ENCODE measurements around the gene PLEKHH2. TPM values are rescaled to one million over a fixed set of nuclear protein-coding genes. Genes with fewer than 3 reads are reported as not detected.
A peak's percentile ranks its signal among the peaks of the same experiment; 100 is the strongest.

PLEKHH2 gene
- total RNA-seq, 1 experiment from 2014 or later, result 0.93 TPM

- H3K4me1 Mint-ChIP-seq (ENCODE audit: insufficient read depth, unreplicated experiment), result no peaks in the 10 kb centered on the region
- POLR2A ChIA-PET, result interaction anchor here (0.7 kb wide), 1 partner anchor 823 kb away, joined by 3 read pairs; no protein-coding TSS in a partner anchor
- H3K27me3 Mint-ChIP-seq (ENCODE audit: insufficient read depth, unreplicated experiment), result no peaks in the 10 kb centered on the region
- DNase-seq (ENCODE audit: unreplicated experiment), result no peak
- BruUV-seq (replicated peaks), result no TSS peak
- CTCF ChIA-PET, result no interaction called here
- H3K36me3 Mint-ChIP-seq (ENCODE audit: insufficient read depth, unreplicated experiment), result no peaks in the 10 kb centered on the region
- TF ChIP-seq, protein P1, sequence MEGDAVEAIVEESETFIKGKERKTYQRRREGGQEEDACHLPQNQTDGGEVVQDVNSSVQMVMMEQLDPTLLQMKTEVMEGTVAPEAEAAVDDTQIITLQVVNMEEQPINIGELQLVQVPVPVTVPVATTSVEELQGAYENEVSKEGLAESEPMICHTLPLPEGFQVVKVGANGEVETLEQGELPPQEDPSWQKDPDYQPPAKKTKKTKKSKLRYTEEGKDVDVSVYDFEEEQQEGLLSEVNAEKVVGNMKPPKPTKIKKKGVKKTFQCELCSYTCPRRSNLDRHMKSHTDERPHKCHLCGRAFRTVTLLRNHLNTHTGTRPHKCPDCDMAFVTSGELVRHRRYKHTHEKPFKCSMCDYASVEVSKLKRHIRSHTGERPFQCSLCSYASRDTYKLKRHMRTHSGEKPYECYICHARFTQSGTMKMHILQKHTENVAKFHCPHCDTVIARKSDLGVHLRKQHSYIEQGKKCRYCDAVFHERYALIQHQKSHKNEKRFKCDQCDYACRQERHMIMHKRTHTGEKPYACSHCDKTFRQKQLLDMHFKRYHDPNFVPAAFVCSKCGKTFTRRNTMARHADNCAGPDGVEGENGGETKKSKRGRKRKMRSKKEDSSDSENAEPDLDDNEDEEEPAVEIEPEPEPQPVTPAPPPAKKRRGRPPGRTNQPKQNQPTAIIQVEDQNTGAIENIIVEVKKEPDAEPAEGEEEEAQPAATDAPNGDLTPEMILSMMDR (IDR thresholded peaks at IDR 0.05; ENCODE audit: unreplicated experiment), result no peak
- H3K27ac Mint-ChIP-seq (ENCODE audit: low read depth, unreplicated experiment), result no peak overlapping the region
- no peak overlapping the region for H3K4me3 Mint-ChIP-seq (ENCODE audit: unreplicated experiment)
- intact Hi-C loops (cut with micrococcal nuclease), result no loop called here
- H3K9me3 Mint-ChIP-seq (ENCODE audit: unreplicated experiment), result no peaks in the 10 kb centered on the region
Measured at GRCh38 chr2:43701111-43701510, 64.1 kb downstream of the PLEKHH2 start.

- DNase-seq (ENCODE audit: unreplicated experiment), result peak; percentile 71
- TF ChIP-seq, protein P1 (IDR thresholded peaks at IDR 0.05; ENCODE audit: unreplicated experiment), result no peak
- H3K27ac Mint-ChIP-seq (ENCODE audit: low read depth, unreplicated experiment), result peak overlapping the region; percentile 21
- BruUV-seq (replicated peaks), result TSS peak; percentile 85
- H3K27me3 Mint-ChIP-seq (ENCODE audit: insufficient read depth, unreplicated experiment), result no peaks in the 10 kb centered on the region
- no peak overlapping the region for H3K4me3 Mint-ChIP-seq (ENCODE audit: unreplicated experiment)
- no peaks in the 10 kb centered on the region for H3K36me3 Mint-ChIP-seq (ENCODE audit: insufficient read depth, unreplicated experiment)
- intact Hi-C loops (cut with micrococcal nuclease), result no loop called here
- POLR2A ChIA-PET, result interaction anchor here (1.0 to 2.0 kb wide), 3 partner anchors 13 to 66 kb away, joined by 3 to 6 read pairs (median 5); partner anchors contain the start of genes C1GALT1C1L and DYNC2LI1
- no peaks in the 10 kb centered on the region for H3K9me3 Mint-ChIP-seq (ENCODE audit: unreplicated experiment)
- H3K4me1 Mint-ChIP-seq (ENCODE audit: insufficient read depth, unreplicated experiment), result peaks cover 15% of the 10 kb centered on the region
- CTCF ChIA-PET, result interaction anchor here (0.5 to 0.8 kb wide), 3 partner anchors 88 to 849 kb away, joined by 4 to 7 read pairs (median 4); no protein-coding TSS in a partner anchor
Measured at GRCh38 chr2:43707255-43708015, 70.4 kb downstream of the PLEKHH2 start.

DNA sequence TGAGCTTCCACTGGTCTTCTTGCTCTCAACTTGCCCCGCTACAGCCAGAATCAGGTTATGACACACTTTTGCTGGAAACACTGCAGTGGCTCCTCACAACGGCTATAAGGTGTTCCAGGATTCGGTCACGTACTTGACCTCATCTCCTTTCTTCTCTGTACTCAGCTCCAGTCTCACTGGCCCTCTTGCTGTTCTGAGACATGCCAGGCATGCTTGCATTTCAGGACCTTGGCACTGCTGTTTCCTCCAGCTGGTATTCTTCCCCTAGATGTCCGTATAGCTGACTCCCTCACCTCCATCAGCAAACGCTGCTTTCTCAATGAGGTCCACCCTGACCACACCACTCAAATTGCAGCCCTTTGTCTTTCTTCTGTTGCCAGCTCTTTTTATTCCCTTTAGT lies 71.1 kb downstream of the PLEKHH2 start:
- H3K36me3 Mint-ChIP-seq (ENCODE audit: insufficient read depth, unreplicated experiment), result no peaks in the 10 kb centered on the region

GRCh38 chr2:43708891-43709290 lies 71.8 kb downstream of the PLEKHH2 start:
- peak; percentile 2 for DNase-seq (ENCODE audit: unreplicated experiment)
- no peak overlapping the region for H3K4me3 Mint-ChIP-seq (ENCODE audit: unreplicated experiment)
- no peak overlapping the region for H3K27ac Mint-ChIP-seq (ENCODE audit: low read depth, unreplicated experiment)
- H3K9me3 Mint-ChIP-seq (ENCODE audit: unreplicated experiment), result no peaks in the 10 kb centered on the region
- CTCF ChIA-PET, result no interaction called here
- POLR2A ChIA-PET, result interaction anchor here (0.9 kb wide), 1 partner anchor 66 kb away, joined by 3 read pairs; the partner anchor contains the start of gene DYNC2LI1
- TF ChIP-seq, protein P1 (IDR thresholded peaks at IDR 0.05; ENCODE audit: unreplicated experiment), result no peak
- intact Hi-C loops (cut with micrococcal nuclease), result no loop called here
- BruUV-seq (replicated peaks), result no TSS peak
- H3K4me1 Mint-ChIP-seq (ENCODE audit: insufficient read depth, unreplicated experiment), result peaks cover 15% of the 10 kb centered on the region
- H3K36me3 Mint-ChIP-seq (ENCODE audit: insufficient read depth, unreplicated experiment), result no peaks in the 10 kb centered on the region
- no peaks in the 10 kb centered on the region for H3K27me3 Mint-ChIP-seq (ENCODE audit: insufficient read depth, unreplicated experiment)

More for the DNA sequence above, 71.1 kb downstream of the PLEKHH2 start:
- no peaks in the 10 kb centered on the region for H3K27me3 Mint-ChIP-seq (ENCODE audit: insufficient read depth, unreplicated experiment)
- H3K4me1 Mint-ChIP-seq (ENCODE audit: insufficient read depth, unreplicated experiment), result peaks cover 15% of the 10 kb centered on the region
- POLR2A ChIA-PET, result interaction anchor here (1.0 to 2.0 kb wide), 2 partner anchors 32 to 66 kb away, joined by 3 to 6 read pairs; partner anchors contain the start of genes C1GALT1C1L and DYNC2LI1
- intact Hi-C loops (cut with micrococcal nuclease), result no loop called here
- TF ChIP-seq, protein P1 (IDR thresholded peaks at IDR 0.05; ENCODE audit: unreplicated experiment), result no peak
- H3K4me3 Mint-ChIP-seq (ENCODE audit: unreplicated experiment), result no peak overlapping the region
- CTCF ChIA-PET, result interaction anchor here (0.8 kb wide), 1 partner anchor 87 kb away, joined by 4 read pairs; no protein-coding TSS in a partner anchor
- DNase-seq (ENCODE audit: unreplicated experiment), result no peak
- no TSS peak for BruUV-seq (replicated peaks)
- no peak overlapping the region for H3K27ac Mint-ChIP-seq (ENCODE audit: low read depth, unreplicated experiment)
- H3K9me3 Mint-ChIP-seq (ENCODE audit: unreplicated experiment), result no peaks in the 10 kb centered on the region
